Measurements from ENCODE around the gene MADD.

MADD gene

DNA sequence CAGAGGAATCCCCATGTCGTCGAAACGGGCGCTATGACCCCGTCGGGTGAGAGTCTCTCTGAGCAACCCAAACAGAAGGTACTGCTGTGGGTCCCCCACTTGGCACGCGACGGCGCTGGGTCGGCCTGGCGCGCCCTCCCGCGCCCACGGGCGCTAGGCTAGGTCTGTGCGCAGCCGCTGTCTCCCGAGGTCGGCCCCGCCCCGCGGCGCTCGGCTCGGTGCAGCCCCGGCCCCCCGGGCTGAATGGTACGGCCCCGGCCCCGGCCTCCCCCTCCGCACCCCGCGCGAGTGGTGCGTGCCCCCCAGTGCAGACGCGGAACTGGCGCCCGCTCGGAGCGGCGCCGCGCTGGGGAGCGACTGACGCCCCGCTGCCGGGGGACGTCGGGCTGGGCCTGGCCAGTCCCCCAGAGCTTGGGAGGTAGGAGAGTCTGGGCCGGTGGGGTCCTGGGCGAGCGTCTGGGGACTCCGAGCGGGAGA is at the start of gene MADD:
MADD (plus strand) TSS at position 305 of the 477 bp plus-strand sequence.
- DNase-seq = no peak

DNA sequence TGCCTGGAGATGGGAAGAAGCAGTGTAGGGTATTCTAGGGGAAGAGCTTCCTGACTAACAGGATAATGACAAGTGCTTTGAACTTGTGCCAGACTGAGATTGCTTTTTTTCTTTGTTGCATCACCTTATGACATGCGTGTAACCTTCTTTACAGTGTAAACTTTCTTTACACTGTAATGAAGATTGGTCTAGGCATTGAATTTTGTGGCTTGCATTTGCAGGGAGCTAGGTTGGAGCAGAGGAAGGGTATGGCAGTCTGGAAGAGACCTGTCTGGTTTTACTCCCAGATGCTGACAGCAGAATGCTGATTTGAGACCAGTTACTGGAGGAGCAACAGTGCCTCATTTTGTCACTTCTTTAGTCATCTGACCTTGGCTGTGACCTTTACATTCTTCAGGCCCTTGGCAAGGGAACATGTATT is 49.5 kb upstream of the MADD start:
- DNase-seq = no peak

DNA sequence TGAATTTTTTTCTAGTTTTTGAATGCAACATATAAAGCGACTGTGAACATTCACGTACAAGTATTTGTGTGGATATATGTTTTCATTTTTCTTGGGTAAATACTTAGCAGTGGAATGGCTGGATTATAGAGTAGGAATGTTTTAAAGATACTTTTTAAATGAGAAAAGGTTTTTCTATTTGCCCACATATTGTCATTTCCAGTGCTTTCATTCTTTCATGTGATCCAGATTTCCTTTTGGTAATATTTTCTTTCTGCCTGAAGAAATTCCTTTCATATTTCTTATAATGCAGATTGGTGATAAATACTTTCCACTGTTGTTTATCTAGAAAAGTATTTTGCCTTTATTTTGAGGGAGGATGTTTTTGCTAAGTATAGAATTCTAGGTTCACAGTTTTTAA is 47.2 kb upstream of the MADD start:
- DNase-seq = no peak

DNA sequence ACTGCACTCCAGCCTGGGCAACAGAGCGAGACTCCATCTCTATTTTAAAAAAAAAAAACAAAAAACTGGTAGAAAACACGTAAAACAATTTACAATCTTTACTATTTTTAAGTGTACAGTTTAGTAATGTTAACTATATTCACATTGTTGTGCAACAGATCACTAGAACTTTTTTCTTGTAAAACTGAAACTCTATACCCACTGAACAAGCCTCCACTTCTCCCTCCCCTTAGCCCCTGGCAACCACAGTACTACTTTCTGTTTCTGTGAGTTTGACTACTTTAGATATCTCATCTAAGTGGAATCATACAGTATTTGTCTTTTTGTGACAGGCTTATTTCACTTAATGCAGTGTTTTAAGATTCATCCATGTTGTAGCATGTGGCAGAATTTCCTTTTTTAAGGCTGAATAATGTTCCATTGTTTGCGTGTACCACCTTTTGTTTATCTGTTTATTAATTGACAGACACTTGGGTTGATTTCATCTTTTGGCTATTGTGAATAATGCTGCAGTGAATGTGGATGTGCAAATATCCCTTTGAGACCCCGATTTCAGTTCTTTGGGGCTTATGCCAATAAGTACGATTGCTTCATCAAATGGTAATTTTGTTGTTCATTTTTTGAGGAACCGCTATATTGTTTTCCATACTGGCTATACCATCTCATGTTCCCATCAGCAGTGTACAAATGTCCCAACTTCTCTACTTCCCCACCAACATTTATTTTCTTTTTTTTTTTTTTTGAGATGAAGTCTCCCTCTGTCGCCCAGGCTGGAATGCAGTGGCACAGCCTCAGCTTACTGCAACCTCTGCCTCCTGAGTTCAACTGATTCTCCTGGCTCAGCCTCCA is 44.2 kb upstream of the MADD start:
- no peak for DNase-seq

DNA sequence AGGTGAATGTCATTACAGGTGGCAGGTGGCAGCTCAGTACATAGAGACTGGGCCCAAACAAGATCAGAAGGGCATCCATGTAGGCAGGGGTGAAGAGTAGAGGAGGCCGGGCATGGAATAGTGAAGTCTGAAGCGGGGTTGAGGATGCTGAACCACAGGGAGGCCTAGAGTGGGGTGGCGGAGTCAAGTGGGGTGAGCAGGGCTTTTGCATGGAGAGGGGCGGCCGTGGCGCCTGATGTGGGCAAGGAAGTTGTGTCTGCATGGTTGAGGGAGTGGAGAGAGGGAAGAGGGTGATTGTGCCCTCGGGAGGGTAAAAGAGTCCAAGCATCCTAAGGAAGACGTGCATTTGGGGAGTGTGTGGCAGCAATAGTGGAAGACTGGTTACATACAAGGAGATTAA is 40.8 kb upstream of the MADD start:
- DNase-seq = no peak

DNA sequence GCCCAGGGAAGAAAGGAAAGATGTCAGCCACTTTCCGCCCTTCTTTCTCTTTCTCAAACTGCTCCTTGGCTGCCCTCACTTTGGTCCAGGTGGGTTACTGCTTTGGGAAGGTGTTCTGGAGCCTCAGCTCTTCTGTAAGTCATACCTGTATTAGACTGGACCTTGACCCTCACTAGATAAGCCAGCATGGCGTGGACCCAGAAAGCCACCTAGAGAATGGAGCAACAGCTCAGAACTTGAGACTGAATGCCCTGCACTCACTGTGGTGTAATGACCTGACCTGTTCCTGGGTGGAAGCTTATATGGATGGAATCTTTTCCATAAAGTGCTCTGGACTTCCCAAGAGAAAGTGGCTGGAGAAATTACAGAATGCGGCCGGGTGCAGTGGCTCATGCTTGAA is 36.9 kb upstream of the MADD start:
- no peak for DNase-seq

DNA sequence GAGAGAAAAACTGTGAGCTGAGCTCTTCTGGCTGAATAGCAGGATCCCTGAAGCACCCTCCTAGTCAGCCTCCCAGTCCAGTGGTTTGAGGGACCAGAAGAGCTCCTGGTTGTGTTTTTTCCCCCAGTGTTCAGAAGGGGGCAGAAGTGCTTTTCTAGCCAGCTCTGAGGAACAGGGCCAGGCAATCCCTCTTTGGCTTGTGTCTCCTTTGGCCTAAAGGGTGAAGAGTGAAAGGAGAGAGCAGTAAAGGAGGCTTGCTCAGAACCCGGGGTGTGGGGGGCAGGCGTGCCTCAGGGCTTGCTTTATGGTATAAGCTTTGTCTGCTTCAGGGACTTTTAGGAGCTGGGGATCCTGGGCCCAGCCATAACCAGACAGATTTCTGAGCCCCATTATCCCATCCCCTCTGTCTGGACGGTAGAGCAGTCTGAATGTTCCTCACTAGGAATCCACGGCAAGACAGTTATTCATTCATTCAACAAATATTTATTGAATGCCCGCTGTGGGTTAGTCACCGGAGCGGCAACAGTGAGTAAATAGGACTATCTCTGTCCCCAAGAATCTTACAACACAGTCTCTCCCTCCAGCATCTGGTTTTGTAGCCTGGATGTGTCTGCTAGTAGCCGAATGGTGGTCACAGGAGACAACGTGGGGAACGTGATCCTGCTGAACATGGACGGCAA is 35.8 kb upstream of the MADD start:
- no peak for DNase-seq

DNA sequence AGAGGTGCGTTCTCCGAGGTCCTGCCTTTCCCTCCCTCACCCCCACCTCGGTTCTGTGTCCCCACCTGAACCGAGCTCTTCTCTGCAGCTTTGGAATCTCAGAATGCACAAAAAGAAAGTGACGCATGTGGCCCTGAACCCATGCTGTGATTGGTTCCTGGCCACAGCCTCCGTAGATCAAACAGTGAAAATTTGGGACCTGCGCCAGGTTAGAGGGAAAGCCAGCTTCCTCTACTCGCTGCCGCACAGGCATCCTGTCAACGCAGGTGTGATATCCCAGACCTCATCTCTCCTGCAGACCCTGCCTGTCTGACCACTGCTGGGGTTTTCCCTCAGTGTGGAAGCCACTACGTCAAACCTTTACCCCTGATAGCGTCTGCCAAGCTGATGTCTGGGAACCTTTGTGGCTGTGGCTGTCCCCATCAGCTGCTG is 35.2 kb upstream of the MADD start:
- DNase-seq = no peak

DNA sequence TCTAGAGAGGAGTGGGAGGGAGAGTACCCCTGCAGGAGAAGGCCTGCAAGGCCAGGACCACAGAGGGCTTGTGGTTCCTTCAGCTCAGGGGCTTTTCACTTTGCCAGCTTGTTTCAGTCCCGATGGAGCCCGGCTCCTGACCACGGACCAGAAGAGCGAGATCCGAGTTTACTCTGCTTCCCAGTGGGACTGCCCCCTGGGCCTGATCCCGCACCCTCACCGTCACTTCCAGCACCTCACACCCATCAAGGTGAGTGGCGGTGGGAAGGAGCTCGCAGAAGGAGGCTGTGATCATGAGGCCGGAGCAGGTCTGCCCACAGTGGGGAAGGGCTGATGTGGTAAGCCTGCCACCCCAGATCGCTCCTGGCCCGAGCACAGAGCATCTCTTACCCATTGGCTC is 34.8 kb upstream of the MADD start:
- DNase-seq = no peak

DNA sequence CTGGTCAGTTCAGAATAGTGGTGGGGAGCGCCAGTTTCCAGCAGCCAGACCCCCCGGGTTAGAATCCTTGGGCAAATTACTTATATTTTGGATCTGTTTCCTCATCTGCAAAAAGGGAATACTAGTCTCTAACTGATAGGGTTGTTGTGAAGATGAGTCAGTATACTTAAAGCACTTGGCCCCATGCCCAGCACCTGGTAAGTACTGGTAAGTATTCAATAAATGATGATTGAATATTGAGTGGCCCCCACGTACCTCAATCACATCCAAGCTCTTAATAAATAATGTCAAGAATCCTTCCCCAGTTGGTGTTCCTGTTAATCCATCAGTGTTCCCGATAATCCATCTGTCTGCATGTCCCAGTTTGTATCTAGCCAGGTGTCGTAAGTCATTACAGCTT is 33.5 kb upstream of the MADD start:
- peak; percentile 1 for DNase-seq

DNA sequence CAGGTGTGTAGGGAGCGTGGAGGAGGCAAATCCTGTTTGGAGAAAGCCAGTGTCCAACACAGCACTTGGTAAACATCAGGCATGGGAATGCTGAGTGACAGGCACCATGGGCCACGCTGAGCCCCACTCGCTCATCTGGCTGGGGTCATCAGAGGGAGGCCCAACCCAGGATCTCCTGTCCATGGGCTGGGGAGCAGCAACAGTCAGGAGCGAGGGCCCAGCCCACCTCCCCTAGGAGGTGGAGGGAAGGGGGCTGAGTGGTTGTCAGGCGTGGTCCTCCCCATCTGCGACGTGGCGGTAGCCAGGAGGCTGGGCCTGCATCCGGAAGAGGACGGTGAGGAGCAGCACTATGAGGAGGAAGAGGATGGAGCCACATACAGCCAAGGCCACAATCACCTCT is 30.1 kb upstream of the MADD start:
- DNase-seq = no peak

DNA sequence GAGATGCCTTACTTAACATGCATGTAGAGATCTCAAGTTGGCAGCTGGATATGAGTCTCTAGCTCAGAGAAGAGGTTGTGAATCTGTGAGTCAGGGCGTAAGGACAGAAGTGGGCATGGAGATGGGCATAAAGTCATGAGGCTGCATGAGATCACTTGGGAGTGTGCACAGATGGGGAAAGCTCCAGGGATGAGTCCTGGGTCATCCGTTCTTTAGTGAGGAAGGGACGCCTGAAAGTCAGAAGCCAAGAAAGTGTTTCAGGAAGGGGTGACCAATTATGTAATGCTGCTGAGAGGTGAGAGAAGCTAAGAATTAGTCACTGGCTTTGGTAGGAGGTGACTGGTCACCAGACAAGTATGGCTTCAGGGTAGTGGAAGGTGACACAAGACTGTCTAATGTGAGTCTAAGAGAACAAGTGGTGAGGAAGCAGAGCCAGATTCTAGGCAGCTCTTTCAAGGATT is 28.1 kb upstream of the MADD start:
- no peak for DNase-seq

DNA sequence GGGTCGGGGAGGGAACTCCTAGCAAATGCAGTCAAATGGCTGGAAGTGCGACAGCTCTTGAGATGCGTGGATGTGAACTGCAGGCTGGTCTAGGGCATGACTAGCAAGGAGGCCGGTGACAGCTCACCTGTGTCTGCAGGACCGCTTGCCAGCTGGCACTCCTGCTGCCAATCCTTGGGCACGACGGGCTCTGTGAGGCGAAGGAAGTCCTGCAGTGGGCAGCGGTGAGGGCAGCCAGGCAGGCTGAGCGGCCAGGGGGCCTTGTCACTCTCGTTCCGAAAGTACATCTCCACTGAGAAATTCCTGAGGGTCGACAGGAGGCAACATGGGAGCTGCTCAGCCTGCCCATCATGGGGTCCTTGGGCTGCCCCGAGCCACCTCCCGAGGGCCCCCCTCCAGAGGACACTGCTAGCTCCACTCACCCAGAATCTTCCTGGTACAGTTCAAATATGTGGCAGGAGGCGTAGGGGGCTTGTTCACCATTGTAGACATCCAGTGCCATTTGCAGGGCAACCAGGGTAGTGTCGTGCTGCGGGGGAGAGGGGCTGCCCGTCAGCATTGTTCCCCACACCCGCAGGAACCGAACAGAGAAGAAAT is 27.2 kb upstream of the MADD start:
- no peak for DNase-seq

DNA sequence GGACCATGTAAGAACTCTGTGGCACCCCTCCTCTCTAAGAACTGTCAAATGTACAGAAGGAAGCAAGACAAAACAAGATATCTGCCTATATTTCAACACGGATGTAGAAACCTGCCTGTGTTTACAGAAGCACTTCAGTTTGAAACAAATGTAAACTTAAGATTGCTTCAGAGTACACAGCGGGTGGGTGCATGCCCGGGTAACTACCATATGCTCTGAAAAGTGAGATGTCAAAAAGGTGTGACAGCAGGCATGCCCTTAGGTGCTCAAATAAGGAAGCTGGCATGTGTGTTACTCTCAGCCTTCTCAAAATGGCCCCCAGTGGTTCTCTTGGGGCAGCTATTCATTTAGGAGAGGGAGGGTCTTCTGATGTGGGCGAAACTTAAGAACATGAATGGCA is 26.5 kb upstream of the MADD start:
- peak; percentile 19 for DNase-seq

DNA sequence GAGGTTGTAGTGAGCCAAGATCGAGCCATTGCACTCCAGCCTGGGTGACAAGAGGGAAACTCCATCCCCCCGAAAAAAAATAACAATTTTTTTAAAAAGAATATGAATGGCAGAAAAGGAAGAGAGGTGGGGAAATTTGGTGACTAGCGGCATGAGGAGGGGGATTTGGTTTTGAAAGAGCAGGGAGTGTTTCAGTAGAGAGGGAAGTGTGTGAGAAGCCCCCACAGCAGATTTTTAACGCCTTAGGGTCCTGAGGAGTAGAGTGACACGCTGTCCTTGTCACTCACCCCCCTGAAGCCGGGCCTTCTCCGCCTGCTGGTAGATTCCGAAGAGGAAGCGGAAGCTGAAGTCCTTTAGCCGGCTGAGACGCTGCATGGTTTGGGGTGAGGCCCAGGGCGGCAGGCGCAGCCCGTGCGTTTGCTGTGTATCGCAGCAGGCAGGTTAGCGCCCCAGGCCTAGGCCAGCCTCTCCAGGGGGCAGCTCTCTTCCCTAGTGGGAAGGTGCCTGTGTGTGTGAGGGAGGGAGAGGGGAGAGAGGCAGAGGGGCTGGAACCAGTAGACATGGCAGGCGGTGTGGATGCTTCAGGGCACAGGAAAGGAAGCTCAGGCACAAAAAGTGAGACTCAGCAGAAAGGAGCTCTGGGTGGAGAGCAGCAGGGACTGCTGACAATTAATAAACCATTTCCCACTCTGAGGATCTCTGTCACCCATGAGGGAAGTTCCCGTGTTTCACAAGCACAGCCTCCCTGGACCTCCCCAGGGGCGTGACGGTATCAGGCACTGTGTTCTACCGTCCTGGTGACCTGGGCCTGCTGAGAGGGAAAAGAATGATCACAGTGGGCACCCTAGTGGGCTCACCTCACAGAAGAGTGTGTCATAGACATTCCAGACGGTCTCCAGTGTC is 25.2 kb upstream of the MADD start:
- no peak for DNase-seq

DNA sequence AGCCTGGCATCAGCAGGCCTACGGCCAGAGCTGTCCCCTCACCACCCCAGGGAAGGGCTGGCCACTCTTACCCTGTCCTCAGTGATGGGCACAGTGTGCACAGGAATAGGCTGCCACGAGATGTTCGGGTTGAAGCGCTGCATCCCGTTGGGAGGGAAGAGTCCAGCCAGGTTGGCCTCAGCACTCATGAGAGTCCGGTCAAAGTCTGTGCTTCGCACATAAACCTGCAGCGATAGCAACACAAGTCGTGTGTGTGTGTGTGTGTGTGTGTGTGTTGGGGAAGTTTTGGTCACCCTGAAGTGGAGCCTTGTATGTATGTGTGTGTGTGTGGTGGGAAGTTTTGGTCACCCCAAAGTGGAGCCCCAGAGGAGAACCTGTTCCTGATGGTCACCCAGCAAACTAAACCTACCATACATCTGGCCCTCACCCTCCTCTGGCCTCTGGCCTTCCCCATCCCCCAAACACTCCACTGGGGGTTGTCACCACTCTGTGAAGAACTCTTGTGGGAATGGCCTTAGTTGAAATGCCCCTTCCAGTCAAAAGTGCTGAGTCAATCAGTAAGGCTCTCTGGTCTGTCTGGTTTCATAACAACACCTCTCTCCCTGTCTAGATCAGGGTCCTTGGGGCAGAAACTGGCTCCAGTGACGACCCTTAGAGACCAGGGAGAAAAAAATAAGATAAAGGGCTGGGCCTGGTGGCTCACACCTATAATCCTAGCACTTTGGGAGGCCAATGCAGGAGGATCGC is 24.1 kb upstream of the MADD start:
- DNase-seq = no peak

DNA sequence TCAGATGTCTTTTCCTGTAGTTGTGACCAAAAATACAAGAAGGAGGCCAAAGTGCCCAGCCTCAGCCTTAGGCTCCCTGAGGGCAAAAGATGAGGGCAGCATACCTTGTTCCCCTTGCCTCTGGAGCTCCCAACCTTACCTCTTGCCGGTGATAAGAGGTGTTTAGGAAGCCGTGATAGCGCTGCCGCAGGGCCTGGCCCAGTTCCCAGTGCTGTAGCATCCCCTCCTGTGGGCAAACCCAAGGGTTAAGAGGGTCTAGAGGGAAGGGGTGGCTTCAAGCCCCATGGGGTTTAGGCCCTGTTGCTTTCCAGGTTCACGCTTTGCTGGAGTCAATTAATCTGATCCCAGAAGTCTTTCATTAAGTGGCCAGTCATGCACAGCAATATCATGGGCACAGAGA is 22.4 kb upstream of the MADD start:
- no peak for DNase-seq

DNA sequence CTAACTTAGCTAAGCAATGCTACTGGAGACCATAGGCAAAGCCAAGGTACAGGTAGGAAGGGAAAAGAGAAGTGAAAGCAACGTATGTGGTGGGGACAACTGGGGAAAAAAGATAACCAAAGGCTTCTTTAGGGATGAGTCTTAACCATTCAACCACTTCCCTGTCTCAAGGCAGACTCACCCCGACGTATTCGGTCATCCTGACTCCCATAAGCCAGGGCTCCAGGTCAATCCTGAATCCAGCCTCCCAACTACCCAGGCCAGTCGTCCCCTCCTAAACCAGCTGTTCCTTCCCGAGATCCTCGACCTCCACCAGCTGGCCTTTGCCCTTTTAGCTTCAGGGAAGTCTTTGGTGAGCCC is 21.6 kb upstream of the MADD start:
- no peak for DNase-seq

DNA sequence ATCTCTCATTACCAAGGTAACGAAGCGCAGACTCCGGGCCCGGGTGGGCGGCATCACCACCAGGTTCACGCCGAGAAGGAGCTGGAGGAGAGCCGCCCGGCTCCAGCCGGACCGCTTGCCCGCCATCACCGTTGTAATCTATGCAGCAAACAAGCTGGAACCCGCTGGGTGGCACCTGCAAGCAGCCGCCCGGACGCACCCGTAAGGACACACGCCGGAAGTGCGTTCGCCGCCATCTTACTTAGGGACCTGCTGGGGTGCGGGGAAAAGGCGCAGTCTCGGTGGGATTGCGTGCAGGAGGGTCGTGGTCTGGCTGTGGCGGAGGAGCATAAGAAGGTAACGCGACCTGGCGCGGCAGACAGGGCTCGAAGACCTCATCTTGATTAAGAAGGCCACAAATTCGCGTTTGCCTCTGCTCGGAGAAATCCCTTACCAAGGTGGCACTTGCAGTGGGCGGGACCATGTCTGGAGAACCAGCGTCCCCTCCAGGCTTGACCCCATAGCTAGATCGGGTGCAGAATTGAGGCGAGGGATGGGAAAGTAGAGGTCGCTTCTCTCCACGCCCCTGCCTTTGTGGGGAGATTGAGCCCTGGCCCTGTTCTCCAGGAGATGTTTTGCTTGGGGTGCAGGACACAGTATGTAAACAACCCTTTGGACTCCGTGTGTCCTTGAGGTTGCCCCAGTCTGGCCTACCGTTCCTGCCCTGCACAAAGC is 21.1 kb upstream of the MADD start, which contains the start of gene ACP2:
ACP2 (minus strand) TSS at position 151 of the 714 bp plus-strand sequence; CDS start at position 126, 25 bp downstream.
- DNase-seq = peak; percentile 6

DNA sequence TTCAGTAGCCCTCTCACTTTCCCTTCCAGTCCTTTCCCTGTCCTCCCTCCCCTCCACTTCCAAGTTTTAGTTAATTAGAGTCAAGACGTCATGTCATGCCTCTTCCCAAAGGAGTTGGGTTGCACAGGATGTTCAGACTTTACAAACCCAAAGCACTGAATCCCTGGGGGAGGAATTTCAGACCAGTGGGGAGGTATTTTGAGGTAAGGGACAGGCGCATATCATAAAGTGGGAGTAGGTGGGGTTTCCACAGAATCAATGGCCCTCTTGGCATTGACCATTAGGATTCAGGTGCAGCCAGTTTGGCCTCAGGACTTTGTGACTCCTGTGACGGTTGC is 20.6 kb upstream of the MADD start:
- no peak for DNase-seq

DNA sequence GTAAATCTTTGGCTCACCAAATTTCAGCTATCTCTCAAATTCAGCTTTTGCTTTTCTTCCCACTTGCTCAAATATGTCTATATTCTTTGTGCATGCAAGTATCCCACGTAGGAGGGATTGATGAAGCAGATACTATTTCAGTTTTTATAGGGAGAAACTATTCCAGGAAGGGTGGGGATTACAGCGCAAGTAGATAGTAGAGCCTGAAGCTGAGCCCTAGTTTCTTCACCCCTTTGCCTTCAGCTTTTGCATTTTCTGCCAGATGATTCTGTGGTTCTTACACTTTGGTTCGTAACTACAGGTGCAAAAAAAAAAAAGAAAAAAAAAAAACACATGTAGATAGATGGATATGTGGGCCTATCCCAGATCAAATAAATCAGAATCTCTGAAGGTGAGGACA is 18.2 kb upstream of the MADD start:
- DNase-seq = no peak

Data from NCI-H510A treated with DMSO at 0.1 percent for 48 hours (cell line).